ENCODE data around the gene CMIP.
"Not testable (repeated sequence)": the region's sequence is repeated elsewhere in the genome, so short reads cannot be mapped to it uniquely, and the experiment has no call there.

CMIP gene

DNA sequence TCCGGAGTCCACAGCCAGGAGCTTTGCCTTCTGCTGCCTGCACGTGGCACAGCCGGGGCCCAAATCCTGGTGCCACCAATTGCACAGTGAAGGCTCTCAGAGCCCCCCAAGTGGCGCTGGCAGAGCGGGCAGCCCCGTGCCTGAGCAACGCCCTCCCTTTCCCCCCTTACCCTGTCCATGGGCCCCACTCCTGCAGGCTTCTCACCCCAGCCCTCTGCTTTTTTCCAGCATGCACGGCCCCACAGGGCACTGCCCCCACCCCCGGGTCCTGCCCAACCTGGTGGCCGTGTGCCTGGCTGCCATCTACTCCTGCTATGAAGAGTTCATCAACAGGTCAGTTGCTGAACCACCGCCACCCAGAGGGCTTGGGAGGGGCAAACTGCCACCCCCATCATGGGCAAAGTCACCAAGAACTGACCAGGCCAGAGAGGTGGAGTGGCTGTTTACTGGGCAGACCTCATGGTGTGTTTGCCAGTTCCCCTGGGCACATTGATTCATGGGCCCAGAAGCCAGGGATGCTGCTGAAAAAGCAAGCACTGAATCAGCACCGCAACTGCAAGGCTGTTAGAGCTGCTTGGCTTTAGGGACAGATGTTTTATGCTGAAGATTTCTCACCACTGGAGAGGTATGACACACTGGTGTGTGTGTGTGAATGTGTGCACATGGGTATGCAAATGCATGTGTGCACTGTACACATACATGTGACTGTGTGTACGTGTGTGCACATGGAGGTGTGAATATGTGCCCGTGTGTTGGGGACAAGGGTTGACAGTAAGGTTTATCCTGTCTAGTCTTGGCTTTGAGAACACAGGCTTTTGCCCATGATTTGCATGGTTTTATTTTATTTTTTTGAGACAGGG, 227.4 kb downstream of the CMIP start:
- no peak for DNase-seq

GRCh38 chr16:81673432-81673831, 228.8 kb downstream of the CMIP start:
- no peak for DNase-seq

DNA sequence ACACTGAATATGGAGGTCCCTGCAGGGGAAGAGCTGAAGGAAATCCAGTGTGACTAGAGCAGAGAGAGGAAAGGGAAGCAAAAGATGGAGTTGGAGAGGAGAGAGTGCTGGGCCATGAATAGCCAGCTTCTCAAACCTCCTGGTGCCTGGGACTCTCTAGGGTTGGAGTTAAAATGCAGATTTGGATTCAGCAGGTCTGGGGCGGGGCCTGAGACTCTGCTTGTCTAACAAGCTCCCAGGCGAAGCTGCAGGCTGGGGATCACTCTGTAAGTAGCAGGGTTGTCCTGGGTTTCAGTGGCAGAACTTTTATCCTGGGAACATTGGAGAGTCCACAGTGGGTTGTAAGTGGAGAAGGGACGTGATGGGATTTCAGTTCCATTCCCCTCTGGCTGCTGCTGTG, 231.1 kb downstream of the CMIP start:
- no peak for DNase-seq

GRCh38 chr16:81676066-81676882, 231.7 kb downstream of the CMIP start:
- DNase-seq: no peak

- DNase-seq: no peak
These were observed 232.5 kb downstream of the CMIP start for GRCh38 chr16:81676883-81677737.

DNA sequence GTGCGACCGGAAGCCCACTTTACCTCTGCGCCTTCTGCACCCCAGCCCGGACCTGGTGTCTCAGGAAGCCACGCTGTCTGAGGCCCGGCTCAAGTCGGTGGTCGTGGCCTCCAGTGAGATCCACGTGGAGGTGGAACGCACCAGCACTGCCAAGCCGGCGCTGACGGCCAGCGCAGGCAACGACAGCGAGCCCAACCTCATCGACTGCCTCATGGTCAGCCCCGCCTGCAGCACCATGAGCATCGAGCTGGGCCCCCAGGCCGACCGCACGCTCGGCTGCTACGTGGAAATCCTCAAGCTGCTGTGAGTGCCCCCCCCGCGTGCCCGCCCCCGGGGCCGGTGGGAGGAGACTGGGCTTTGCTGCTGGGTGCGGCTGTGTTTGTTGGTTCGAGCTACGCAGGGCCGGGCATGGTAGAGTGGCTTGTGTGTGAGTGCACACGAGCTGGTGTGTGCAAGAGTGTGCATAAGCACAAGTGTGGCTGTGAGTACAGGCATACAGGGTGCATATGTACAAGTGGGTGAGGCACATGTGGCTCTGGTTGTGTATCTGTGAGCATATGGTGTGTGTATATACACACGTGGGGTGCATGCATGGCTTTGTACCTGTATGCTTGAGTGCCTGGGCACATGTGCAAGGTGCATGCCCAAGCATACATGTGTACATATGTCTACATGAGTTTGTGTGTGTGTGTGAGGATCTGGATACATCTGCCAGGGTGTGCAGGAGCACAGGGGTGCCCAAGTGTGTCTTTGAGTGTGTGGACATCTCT, 233.9 kb downstream of the CMIP start:
- DNase-seq: no peak

DNA sequence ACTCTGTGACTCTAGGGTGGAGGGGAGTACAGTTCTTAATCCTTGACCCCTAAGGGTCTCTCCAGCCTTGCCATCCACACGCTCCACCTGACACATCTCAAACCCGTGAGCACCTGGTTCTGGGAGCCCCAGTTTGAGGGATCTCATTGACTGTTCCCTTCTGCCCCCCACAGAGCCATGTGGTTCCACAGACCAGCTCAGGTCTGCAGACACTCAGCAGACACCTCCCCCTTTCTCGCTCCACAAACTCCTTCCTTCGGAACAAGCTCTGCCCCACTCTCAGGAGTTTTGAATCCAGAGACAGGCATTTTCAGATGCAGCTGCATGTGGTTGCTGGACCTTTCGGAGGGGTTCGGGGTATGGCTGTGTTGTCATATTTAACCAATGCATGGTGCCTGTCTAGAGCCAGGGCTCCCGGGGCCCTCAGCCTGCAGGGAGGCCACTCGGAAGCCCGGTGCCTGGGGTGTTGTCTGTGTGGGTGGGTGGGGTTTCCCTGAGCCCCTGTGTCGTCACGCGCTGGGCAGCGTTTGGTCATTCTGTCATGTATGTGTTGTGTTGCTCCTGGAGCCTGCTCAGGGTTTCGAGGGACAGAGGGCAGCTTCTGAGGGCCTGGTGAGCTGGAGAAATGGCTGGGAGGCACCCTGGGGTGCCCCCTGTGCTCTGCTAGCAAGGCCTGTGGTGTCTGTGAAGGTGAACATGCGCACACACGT, 235.3 kb downstream of the CMIP start:
- no peak for DNase-seq

DNA sequence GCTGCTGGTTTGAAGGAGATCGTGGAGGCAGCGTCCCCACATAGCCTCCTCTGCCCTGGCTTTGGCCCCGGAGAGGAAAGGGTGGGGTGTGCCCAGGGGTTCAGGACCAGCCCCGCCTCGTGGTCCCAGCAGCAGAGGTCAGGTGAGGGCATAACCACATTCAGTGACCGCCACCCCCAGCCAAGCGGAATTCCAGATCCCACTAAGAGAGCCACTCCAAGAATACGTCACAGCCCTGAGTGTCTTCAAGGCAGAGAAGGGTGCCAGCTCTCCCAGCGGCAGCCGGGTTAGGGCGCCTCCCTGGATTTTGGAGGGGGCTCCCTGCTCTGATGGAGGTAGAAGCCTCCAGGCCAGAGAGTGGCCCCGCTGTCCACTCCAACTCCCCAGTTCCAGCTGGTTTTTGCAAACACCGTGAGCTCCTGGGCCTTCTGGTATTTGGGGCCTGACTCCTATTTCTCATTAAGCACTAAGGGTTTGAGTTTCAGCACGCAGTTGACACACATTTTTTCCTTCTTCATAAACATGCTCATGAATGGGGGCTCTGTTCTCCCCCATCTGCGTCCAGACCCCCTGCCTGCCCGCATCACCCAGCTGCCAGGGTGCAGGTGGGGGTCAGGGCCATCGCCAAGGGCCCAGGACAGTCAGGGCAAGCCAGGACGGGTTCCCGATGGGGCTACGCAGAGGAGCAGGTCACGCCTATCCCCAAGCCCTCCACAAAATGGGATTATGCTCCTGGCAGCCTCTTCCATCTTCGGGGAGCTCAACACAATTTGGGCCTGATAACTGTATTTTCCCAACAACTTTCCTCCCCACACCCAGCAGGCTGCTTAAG, 236.1 kb downstream of the CMIP start:
- DNase-seq: no peak

- DNase-seq: no peak
These were observed 236.7 kb downstream of the CMIP start for GRCh38 chr16:81681311-81681710.

GRCh38 chr16:81684242-81684837, 239.7 kb downstream of the CMIP start:
- DNase-seq: no peak

- DNase-seq: no peak
These were observed 240.3 kb downstream of the CMIP start for GRCh38 chr16:81684901-81685300.

- no peak for DNase-seq
These were observed 242.0 kb downstream of the CMIP start for GRCh38 chr16:81686391-81687130.

DNA sequence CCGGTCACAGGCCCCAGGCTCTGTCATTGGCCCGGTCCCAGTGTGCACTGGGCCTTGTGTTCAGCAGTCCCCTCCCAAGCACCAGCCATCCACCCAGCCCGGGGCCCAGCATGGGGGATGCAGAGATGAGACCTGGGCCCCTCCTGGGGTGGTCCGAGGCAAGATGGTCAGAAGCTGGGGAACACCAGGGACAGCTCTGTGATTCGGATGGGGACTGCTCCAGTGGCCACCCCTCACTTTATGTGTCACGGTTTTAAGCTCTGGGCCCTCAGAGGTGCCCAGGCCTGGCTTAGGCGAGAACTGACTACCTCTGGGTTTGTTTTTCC, 242.5 kb downstream of the CMIP start:
- DNase-seq: no peak

DNA sequence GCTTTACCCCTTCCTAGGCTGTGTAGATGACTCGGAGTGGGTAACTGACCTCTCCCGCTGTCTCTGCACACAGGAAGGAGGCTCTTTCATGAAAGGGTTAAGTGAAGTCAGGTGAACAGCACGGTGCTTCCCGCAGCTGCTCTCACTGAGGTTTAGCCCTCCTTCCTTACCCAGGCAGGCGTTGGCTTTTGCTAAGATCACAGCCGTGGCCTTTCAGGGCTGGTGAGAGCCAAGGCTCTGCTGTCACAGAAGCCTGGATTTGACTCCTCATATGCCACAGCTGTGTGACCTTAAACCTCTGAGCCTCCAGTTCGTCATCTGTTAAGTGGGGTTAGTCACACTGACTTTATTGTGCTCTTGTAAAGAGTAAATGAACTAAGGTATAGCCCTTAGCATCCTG, 243.6 kb downstream of the CMIP start:
- no peak for DNase-seq

- not testable (repeated sequence) for DNase-seq
These were observed 244.2 kb downstream of the CMIP start for GRCh38 chr16:81688839-81689238.

- no peak for DNase-seq
These were observed 247.4 kb downstream of the CMIP start for GRCh38 chr16:81692021-81692420.

DNA sequence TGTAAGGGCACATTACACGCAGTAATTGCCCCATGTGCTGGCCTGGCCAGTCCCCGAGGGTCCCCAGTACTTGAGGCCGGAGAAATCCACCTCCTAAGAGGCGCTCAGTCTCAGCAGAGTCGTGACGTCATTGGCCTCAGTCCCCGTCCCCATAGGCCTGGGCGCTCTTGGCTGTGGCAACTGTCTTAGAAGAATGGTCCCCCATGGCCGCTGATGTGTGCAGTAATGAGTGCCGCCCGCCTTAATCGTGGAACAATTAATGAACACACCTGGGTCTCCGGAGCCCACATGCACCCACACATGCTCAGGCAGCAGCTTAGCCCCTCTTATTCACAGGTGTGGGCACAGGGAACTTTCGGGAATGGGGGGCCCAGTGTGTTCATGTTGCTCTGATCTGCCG, 248.0 kb downstream of the CMIP start:
- no peak for DNase-seq

DNA sequence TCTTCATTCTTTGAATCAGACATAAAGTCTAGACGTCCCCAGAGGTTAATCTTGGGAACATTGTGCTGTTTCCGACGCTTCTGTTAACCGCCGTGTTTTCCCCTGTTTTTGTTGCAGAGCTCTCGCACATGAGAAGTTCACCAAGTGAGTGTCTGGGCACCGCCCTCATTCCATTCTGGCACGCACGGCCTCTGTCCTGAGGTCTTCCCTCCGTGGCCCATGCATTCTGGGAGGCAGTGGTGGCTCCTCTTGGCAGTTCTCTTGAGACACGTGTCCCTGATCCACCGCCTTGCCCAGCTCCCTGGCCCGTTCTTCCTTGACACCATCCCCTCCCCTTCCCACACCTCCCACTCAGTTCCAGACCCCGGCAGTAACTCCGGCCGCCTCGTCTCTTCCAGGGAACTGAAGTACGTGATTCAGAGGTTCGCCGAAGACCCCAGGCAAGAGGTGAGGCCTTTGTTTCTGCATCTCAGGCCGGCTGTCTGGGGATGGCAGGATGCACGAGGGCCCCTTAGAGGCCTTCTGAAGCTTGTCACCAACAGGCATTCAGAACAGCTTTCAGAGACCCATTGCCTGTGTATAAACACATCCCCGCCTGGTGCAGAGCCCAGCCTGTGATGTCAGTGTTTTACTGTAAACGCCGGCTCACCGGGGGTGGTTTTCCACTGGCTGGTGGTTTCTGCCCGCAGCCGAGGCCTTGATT, 248.6 kb downstream of the CMIP start:
- no peak for DNase-seq

DNA sequence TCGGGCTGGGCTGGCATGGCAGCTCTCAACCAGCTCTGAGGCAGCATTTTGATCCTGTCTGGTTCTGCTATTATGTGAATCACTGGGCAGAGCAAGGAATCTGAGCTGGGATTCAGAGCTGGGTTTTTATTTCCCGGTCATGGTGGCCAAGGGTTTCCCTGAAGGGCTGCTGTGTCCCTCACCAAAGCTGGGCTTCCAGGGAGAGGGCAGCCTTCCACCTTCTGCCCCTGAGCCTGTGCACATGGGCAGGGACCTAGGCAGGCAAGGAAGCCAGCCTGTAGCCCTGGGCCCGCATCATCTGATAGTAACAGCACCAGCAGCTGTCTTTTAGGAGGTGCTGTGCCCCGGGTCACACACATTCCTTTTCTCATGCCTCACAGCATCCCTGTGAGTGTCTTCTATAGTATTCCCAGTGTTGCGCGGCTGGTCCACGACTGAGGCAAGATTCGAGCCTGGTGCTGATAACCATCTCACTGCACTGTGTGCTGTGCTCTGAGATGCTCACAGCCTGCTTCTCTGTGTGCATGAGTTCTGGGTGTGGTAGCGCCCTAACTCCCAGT, 249.2 kb downstream of the CMIP start:
- DNase-seq: no peak

Measured in DMS153 (cell line).